ENCODE measurements around the gene PAX8.

- TF ChIP-seq CTCF (conservative IDR thresholded peaks at IDR 0.05; ENCODE audit: low read depth, low read length), result no peak
- TF ChIP-seq EZH2 (IDR thresholded peaks at IDR 0.05; ENCODE audit: borderline replicate concordance, low read depth, low read length, poor library complexity, severe bottlenecking), result no peak
Measured at GRCh38 chr2:113167962-113168340, 110.8 kb downstream of the PAX8 start.
